OCI-LY1 (cell line): Measurements from ENCODE around the gene VRK1.

ENCODE experiments used
- EZH2 ChIP-seq: fragments of 200-600 bp; sonication (generic), shearing (Covaris generic); IDR thresholded peaks from 2 replicates; pipeline ENCODE4 v1.8.0; 2017; ENCODE audit warnings: borderline replicate concordance, mixed run types, mild to moderate bottlenecking, antibody characterized with exemption, low read length, moderate library complexity, mixed read lengths
- TF ChIP-seq, protein P1 (sequence below): fragments of 200-600 bp; sonication (generic), shearing (Covaris generic); IDR thresholded peaks from 2 replicates; pipeline ENCODE4 v1.5.1; 2017; ENCODE audit warnings: mild to moderate bottlenecking, antibody characterized with exemption, low read length, moderate library complexity, mixed read lengths

DNA sequence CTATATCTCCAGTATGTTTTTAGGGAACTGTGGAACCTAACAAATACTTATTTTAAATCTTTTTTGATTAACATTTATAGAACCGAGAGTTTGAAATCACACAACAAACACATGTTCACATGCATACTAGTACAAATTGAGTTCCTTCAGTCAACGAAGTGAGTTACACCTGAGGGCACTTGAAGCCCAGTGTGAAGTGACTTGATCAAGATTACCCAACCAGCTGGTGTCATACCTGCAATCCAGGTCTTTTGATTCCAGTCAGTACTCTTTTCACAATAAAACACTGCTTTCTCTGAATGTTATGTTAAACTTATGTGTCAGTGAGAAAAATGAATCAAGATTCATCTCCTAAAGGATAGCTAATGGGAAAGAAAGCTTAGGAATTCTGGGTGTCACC, 35.2 kb downstream of the VRK1 start:
- TF ChIP-seq, protein P1, sequence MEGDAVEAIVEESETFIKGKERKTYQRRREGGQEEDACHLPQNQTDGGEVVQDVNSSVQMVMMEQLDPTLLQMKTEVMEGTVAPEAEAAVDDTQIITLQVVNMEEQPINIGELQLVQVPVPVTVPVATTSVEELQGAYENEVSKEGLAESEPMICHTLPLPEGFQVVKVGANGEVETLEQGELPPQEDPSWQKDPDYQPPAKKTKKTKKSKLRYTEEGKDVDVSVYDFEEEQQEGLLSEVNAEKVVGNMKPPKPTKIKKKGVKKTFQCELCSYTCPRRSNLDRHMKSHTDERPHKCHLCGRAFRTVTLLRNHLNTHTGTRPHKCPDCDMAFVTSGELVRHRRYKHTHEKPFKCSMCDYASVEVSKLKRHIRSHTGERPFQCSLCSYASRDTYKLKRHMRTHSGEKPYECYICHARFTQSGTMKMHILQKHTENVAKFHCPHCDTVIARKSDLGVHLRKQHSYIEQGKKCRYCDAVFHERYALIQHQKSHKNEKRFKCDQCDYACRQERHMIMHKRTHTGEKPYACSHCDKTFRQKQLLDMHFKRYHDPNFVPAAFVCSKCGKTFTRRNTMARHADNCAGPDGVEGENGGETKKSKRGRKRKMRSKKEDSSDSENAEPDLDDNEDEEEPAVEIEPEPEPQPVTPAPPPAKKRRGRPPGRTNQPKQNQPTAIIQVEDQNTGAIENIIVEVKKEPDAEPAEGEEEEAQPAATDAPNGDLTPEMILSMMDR = no peak
- TF ChIP-seq EZH2 = no peak
